ENCODE results near the gene ONECUT2. TPM values are rescaled to one million over a fixed set of nuclear protein-coding genes. Genes with fewer than 3 reads are reported as not detected.

Gene ONECUT2
- polyA plus RNA-seq, 2 donors: under 0.01 TPM

DNA sequence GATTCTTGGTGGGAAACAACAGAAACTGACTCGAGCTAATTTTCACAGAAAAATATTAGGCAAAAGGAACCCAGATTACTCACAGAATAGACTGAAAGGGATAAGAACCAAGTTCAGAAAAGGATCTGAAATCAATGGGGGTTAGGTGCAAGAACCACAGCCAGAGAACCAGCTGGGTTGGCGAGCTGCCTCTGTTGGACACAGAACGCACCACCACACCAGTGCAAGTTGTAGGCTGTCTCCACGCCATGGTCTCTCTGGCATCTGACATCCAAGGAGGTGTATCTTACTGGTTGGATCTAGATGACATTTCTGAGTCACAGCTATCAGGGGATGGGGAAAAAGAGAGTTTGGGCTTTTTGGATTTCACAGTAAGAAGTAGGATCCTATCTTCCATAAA lies 18.6 kb upstream of the ONECUT2 start:
- 84 to 85% methylated on average over 4 of the region's 4 CpGs for WGBS, 2 donors
- Histone ChIP-seq H3K9me3 (ENCODE audit: control insufficient read depth in 2 of 2, insufficient read depth in 1 of 2, low read depth in 1 of 2, low read length in 1 of 2) (no peaks in the 10 kb centered on the region), H3K27me3 (ENCODE audit: control insufficient read depth in 1 of 2, insufficient read depth in 2 of 2, low read length in 2 of 2) (no peaks in the 10 kb centered on the region), H3K27ac (ENCODE audit: low read depth in 2 of 2, low read length in 1 of 2) (no peak overlapping the region), H3K36me3 (ENCODE audit: control insufficient read depth in 2 of 2, insufficient read depth in 2 of 2, low read length in 1 of 2) (no peaks in the 10 kb centered on the region), H3K4me1 (ENCODE audit: control insufficient read depth in 2 of 2, insufficient read depth in 2 of 2, low read length in 1 of 2) (no peaks in the 10 kb centered on the region), H3K4me3 (ENCODE audit: low read depth in 1 of 2, low read length in 2 of 2) (no peak overlapping the region)

DNA sequence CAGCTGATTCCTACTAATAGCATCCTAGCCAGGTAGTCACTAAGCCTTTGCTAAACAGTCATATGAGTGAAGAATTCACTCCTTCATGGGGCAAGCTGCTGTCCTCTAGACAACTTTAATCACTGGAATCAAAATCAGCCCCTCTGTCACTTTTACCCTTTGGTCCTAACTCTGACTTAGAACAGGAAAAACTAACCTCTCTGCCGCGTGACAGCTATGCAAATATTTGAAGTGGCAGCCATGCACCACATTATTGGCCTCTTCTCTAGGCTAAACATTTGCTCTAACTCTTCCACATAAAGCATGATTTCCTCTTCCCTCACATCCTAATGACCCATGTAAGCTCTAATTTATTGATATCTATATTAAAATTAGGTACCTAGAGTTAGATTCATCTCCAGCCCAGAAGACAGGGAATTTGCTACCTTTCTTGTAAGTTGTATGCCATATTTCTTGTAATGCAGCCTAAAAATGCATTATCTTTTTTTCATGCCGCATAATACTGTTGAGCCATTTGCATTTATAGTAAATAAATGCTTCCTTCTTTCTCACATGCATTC lies 12.8 kb upstream of the ONECUT2 start:
- WGBS, 2 donors: 41 to 50% methylated on average over 3 of the region's 3 CpGs
- peaks cover 2 to 12% of the 10 kb centered on the region in 2 donors for H3K27me3 ChIP-seq (ENCODE audit: control insufficient read depth in 1 of 2, insufficient read depth in 2 of 2, low read length in 2 of 2)
- no peak overlapping the region for H3K4me3 ChIP-seq (ENCODE audit: low read depth in 1 of 2, low read length in 2 of 2)

GRCh38 chr18:57423821-57424220 lies 11.4 kb upstream of the ONECUT2 start:
- Histone ChIP-seq H3K9me3 (ENCODE audit: control insufficient read depth in 2 of 2, insufficient read depth in 1 of 2, low read depth in 1 of 2, low read length in 1 of 2) (peaks cover 4 to 16% of the 10 kb centered on the region in 2 donors), H3K4me3 (ENCODE audit: low read depth in 1 of 2, low read length in 2 of 2) (no peak overlapping the region), H3K4me1 (ENCODE audit: control insufficient read depth in 2 of 2, insufficient read depth in 2 of 2, low read length in 1 of 2) (peaks cover 0 to 4% of the 10 kb centered on the region in 2 donors), H3K36me3 (ENCODE audit: control insufficient read depth in 2 of 2, insufficient read depth in 2 of 2, low read length in 1 of 2) (no peaks in the 10 kb centered on the region), H3K27me3 (ENCODE audit: control insufficient read depth in 1 of 2, insufficient read depth in 2 of 2, low read length in 2 of 2) (peaks cover 2 to 26% of the 10 kb centered on the region in 2 donors), H3K27ac (ENCODE audit: low read depth in 2 of 2, low read length in 1 of 2) (no peak overlapping the region)

More for the DNA sequence above, 12.8 kb upstream of the ONECUT2 start:
- Histone ChIP-seq H3K4me1 (ENCODE audit: control insufficient read depth in 2 of 2, insufficient read depth in 2 of 2, low read length in 1 of 2) (no peaks in the 10 kb centered on the region), H3K36me3 (ENCODE audit: control insufficient read depth in 2 of 2, insufficient read depth in 2 of 2, low read length in 1 of 2) (no peaks in the 10 kb centered on the region), H3K9me3 (ENCODE audit: control insufficient read depth in 2 of 2, insufficient read depth in 1 of 2, low read depth in 1 of 2, low read length in 1 of 2) (peaks cover 1 to 2% of the 10 kb centered on the region in 2 donors), H3K27ac (ENCODE audit: low read depth in 2 of 2, low read length in 1 of 2) (no peak overlapping the region)

DNA sequence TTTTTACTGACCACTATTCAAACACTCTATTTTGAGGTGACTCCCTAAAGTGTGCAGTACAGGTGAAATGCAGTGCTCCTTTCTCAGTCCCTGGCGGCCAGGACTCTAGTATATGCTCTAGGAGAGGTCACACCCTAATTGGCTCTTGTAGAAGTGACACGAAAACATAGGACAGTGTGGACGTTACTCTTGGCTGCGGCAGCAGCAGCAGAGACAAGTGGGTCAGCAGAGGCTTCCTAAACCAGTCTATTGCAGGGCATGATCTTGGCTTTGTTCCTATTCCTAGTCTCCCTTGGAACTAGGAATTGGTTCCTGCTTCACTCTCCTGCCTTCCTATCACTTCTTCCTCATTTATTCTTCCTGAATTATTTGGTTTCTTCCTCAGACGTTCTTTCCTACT lies 10.1 kb upstream of the ONECUT2 start:
- Histone ChIP-seq H3K27ac (ENCODE audit: low read depth in 2 of 2, low read length in 1 of 2) (no peak overlapping the region), H3K4me1 (ENCODE audit: control insufficient read depth in 2 of 2, insufficient read depth in 2 of 2, low read length in 1 of 2) (peaks cover 0 to 4% of the 10 kb centered on the region in 2 donors), H3K9me3 (ENCODE audit: control insufficient read depth in 2 of 2, insufficient read depth in 1 of 2, low read depth in 1 of 2, low read length in 1 of 2) (peaks cover 4 to 18% of the 10 kb centered on the region in 2 donors), H3K27me3 (ENCODE audit: control insufficient read depth in 1 of 2, insufficient read depth in 2 of 2, low read length in 2 of 2) (peaks cover 2 to 35% of the 10 kb centered on the region in 2 donors), H3K36me3 (ENCODE audit: control insufficient read depth in 2 of 2, insufficient read depth in 2 of 2, low read length in 1 of 2) (no peaks in the 10 kb centered on the region), H3K4me3 (ENCODE audit: low read depth in 1 of 2, low read length in 2 of 2) (no peak overlapping the region)
- WGBS, 2 donors: 78 to 79% methylated on average over 5 of the region's 5 CpGs

DNA sequence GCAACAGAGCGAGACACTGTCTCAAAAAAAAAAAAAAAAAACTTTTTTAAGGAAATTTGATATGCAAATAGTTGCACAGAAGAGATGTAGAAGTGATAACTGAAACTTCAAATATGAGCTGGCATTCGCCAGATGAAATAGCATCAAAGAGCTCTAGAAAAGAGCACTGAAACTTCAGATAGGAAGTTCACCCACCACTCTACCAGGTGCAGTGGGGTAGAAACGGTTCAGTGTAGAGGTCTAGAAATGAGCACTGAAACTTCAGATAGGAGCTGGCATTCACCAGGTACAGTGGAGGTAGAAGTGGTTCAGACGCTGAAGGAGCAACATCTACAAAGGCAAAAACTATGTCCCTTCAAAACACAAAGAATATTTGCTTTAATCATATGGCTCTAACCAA lies 9.0 kb upstream of the ONECUT2 start:
- H3K36me3 ChIP-seq (ENCODE audit: control insufficient read depth in 2 of 2, insufficient read depth in 2 of 2, low read length in 1 of 2): no peaks in the 10 kb centered on the region
- H3K4me1 ChIP-seq (ENCODE audit: control insufficient read depth in 2 of 2, insufficient read depth in 2 of 2, low read length in 1 of 2): peaks cover 0 to 4% of the 10 kb centered on the region in 2 donors
- H3K9me3 ChIP-seq (ENCODE audit: control insufficient read depth in 2 of 2, insufficient read depth in 1 of 2, low read depth in 1 of 2, low read length in 1 of 2): peaks cover 4 to 21% of the 10 kb centered on the region in 2 donors
- WGBS, 2 donors: 73 to 74% methylated on average over 4 of the region's 4 CpGs
- H3K27ac ChIP-seq (ENCODE audit: low read depth in 2 of 2, low read length in 1 of 2): no peak overlapping the region
- peaks cover 2 to 43% of the 10 kb centered on the region in 2 donors for H3K27me3 ChIP-seq (ENCODE audit: control insufficient read depth in 1 of 2, insufficient read depth in 2 of 2, low read length in 2 of 2)
- no peak overlapping the region for H3K4me3 ChIP-seq (ENCODE audit: low read depth in 1 of 2, low read length in 2 of 2)

GRCh38 chr18:57427429-57428201 lies 7.6 kb upstream of the ONECUT2 start:
- H3K9me3 ChIP-seq (ENCODE audit: control insufficient read depth in 2 of 2, insufficient read depth in 1 of 2, low read depth in 1 of 2, low read length in 1 of 2): peaks cover 4 to 21% of the 10 kb centered on the region in 2 donors
- no peaks in the 10 kb centered on the region for H3K36me3 ChIP-seq (ENCODE audit: control insufficient read depth in 2 of 2, insufficient read depth in 2 of 2, low read length in 1 of 2)
- 12 to 13% methylated on average over 48 to 80 of the region's 80 CpGs for WGBS, 2 donors
- H3K4me3 ChIP-seq (ENCODE audit: low read depth in 1 of 2, low read length in 2 of 2): peak overlapping the region in 1 of 2 donors; percentile 28
- peaks cover 2 to 44% of the 10 kb centered on the region in 2 donors for H3K27me3 ChIP-seq (ENCODE audit: control insufficient read depth in 1 of 2, insufficient read depth in 2 of 2, low read length in 2 of 2)
- no peak overlapping the region for H3K27ac ChIP-seq (ENCODE audit: low read depth in 2 of 2, low read length in 1 of 2)
- H3K4me1 ChIP-seq (ENCODE audit: control insufficient read depth in 2 of 2, insufficient read depth in 2 of 2, low read length in 1 of 2): peaks cover 0 to 4% of the 10 kb centered on the region in 2 donors

DNA sequence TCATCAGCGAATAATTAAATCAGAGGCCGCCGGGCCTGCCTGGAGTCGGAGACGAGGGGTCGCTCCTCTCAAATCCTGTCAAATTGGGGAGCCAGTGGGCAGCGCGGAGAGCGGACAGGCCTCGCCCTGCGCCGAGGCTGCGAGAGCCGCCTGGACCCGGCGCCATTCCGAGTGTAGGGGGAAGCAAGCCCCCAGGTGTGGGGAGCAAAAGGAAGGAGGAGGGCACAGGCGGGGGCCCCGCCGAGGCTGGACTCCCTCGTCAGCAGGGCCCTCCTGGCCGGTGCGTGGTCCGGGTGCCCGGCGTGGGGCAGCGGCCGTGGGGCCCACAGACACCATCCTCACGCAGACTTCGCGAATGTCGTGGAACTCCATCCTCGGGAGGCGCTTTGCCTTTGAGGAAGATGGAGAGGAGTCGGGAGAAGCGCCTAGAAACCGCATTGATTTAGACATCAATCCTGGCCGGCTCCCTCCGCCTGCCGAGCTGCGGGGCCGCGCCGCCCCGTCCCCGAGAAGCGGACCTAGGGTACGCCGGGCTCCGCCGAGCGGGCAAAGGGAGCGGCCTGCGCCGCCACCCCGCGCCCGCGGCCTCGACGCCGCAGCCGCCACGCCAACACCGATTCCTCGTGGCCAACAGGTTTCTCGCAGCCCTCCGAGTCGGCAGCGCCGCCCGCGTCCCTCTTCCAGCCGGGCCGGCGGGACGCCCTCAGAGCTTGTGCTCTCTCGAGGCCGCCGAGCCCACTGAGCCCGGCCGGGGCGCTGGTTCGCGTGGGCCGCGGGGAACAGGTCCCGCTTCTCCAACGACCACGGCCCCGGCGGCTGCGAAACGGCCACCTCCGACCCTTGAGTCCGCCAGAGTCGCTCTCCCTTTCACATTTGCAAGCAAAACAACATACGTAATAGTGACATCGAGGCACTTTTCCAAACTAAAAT lies 6.7 kb upstream of the ONECUT2 start:
- no peaks in the 10 kb centered on the region for H3K36me3 ChIP-seq (ENCODE audit: control insufficient read depth in 2 of 2, insufficient read depth in 2 of 2, low read length in 1 of 2)
- H3K4me3 ChIP-seq (ENCODE audit: low read depth in 1 of 2, low read length in 2 of 2): peak overlapping the region in 1 of 2 donors; percentile 28
- 12 to 15% methylated on average over 84 to 99 of the region's 99 CpGs for WGBS, 2 donors
- no peak overlapping the region for H3K27ac ChIP-seq (ENCODE audit: low read depth in 2 of 2, low read length in 1 of 2)
- H3K9me3 ChIP-seq (ENCODE audit: control insufficient read depth in 2 of 2, insufficient read depth in 1 of 2, low read depth in 1 of 2, low read length in 1 of 2): peaks cover 4 to 21% of the 10 kb centered on the region in 2 donors
- H3K4me1 ChIP-seq (ENCODE audit: control insufficient read depth in 2 of 2, insufficient read depth in 2 of 2, low read length in 1 of 2): peaks cover 0 to 4% of the 10 kb centered on the region in 2 donors
- peaks cover 2 to 49% of the 10 kb centered on the region in 2 donors for H3K27me3 ChIP-seq (ENCODE audit: control insufficient read depth in 1 of 2, insufficient read depth in 2 of 2, low read length in 2 of 2)

DNA sequence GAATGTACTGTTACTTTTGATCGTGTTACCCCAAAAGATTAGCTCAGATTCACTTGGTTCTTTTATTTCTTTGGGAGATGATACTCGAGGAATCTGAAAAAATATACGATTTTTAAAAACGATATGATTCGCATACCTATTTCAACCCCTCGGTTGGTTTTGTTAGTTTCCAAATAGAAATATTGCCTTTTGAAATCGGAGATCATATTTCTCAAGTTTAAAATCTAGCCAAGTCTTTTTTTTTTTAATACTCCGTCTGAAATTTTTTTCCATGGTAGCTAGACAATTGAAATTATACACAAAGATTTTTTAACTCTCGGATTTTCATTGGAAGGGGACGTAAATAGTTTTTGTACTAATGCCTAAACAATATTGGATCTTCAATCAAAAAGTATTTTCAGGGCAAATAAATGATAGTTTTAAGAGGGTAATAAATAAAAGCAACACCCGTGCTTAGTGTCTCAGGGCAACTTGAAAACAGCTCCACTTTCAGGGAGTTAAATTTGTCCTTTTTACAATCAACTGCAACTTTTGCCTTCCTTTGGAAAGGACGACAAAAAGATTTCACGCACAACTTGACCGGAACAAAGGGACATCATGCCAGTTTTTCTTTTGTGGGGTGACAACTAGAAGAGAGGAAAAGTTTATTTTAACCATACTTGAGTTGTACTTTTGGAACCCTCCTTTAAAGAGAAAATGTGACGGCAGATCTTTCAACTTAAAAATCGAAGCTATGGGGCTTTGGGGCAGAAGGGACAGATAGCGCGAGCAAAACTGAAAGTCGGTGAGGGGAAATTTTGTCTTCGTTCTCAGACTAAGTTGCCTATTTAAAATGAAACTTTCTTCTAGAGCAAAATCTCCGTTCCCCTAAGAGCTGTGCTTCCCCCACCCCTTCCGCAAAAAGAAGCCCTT lies 5.8 kb upstream of the ONECUT2 start:
- peaks cover 4 to 21% of the 10 kb centered on the region in 2 donors for H3K9me3 ChIP-seq (ENCODE audit: control insufficient read depth in 2 of 2, insufficient read depth in 1 of 2, low read depth in 1 of 2, low read length in 1 of 2)
- no peak overlapping the region for H3K27ac ChIP-seq (ENCODE audit: low read depth in 2 of 2, low read length in 1 of 2)
- 14 to 16% methylated on average over 22 of the region's 22 CpGs for WGBS, 2 donors
- no peak overlapping the region for H3K4me3 ChIP-seq (ENCODE audit: low read depth in 1 of 2, low read length in 2 of 2)
- no peaks in the 10 kb centered on the region for H3K36me3 ChIP-seq (ENCODE audit: control insufficient read depth in 2 of 2, insufficient read depth in 2 of 2, low read length in 1 of 2)
- peaks cover 0 to 50% of the 10 kb centered on the region in 2 donors for H3K27me3 ChIP-seq (ENCODE audit: control insufficient read depth in 1 of 2, insufficient read depth in 2 of 2, low read length in 2 of 2)
- H3K4me1 ChIP-seq (ENCODE audit: control insufficient read depth in 2 of 2, insufficient read depth in 2 of 2, low read length in 1 of 2): peaks cover 0 to 8% of the 10 kb centered on the region in 2 donors

Measured in esophagus (tissue), 2 donors.